Skeletal muscle tissue (tissue), 4 donors: ENCODE data around the gene ZKSCAN8. TPM values are rescaled to one million over a fixed set of nuclear protein-coding genes. Genes with fewer than 3 reads are reported as not detected.

Experiments
- H3K27ac ChIP-seq: one replicate; pipeline ENCODE4 v1.7.0; 2013; ENCODE audit warnings: mild to moderate bottlenecking, low read depth, low read length, inconsistent platforms
- H3K27me3 ChIP-seq, 3 donors: one replicate each; pipeline ENCODE4 v1.7.0; 2013; ENCODE audit warnings: low read length in 3 of 3; ENCODE audit not compliant: control insufficient read depth in 3 of 3, insufficient read depth in 3 of 3
- H3K36me3 ChIP-seq, 3 donors: one replicate each; pipeline ENCODE4 v1.7.0; 2013; ENCODE audit warnings: low read length in 3 of 3; ENCODE audit not compliant: control insufficient read depth in 3 of 3, insufficient read depth in 3 of 3
- H3K4me1 ChIP-seq, 3 donors: one replicate each; pipeline ENCODE4 v1.7.0; 2013; ENCODE audit warnings: low read length in 3 of 3, mild to moderate bottlenecking in 3 of 3; ENCODE audit not compliant: control insufficient read depth in 3 of 3, insufficient read depth in 3 of 3
- H3K4me3 ChIP-seq, 3 donors: one replicate each; pipeline ENCODE4 v1.7.0; 2013; ENCODE audit warnings: low read length in 3 of 3
- H3K9ac ChIP-seq, 3 donors: one replicate each; pipeline ENCODE4 v1.7.0; 2013; ENCODE audit warnings: low read length in 3 of 3, mild to moderate bottlenecking in 3 of 3, moderate library complexity in 2 of 3, low read depth in 1 of 3
- H3K9me3 ChIP-seq, 3 donors: one replicate each; pipeline ENCODE4 v1.7.0; 2013; ENCODE audit warnings: low read length in 3 of 3; ENCODE audit not compliant: control insufficient read depth in 3 of 3
- total RNA-seq: library from RNA; depleted of rRNA; stranded (reverse); fragments of >200 nt; gene quantifications from one replicate; pipeline ENCODE4 v1.2.3, GENCODE V29; 2014
- donor health status: Osteomylitis.

Gene ZKSCAN8
- total RNA-seq, 1 donor from 2014 or later, result 16.2 TPM

DNA sequence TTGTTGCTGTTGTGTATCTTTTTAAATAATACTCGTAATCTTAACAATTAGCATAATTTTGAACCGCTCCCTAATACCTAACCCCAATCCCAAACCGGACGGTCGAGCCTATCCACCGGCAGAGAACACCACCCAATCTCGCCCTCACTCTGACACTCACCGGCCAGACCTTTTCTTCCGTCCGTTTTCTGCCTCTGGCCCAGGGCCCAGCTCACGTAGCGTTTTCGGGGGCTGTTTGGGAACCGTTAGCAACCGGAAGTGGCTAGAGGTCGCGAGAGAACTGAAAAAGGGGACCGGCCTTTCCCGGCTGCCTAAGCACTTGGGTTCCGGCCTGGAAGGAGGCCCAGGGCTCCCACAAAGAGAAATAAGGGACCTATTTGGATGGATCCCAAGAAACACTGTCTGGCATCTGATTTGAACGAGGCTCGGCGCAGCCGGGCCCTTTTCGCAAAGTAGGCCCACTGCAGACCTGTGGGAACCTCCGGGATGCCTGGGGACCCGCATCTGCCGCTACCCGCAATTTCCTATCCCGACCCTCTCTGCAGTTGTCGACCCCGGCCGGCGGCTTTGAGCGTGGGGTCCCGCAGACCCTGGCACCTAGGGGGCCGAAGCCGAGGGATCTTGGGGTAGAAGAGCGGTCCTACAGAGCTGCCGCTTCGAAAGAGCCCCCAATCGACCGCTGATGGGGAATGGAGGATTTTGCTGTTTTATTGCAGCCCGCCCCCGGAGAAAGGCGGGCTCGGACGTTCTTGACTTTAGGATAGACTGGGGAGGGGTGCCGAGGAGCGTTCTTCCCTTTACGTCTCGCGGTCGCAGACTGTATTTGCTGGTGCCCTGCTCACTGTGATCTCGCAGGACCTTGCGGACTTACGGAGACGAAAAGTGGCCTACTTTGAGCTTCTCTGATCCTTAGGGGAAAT is 4.8 kb upstream of the ZKSCAN8 start:
- peaks cover 7 to 26% (median 19%) of the 10 kb centered on the region in 3 donors for H3K4me1 ChIP-seq
- no peaks in the 10 kb centered on the region for H3K27me3 ChIP-seq
- peak overlapping the region; percentile 94 for H3K27ac ChIP-seq
- peaks cover 0 to 9% (median 4%) of the 10 kb centered on the region in 3 donors for H3K36me3 ChIP-seq
- H3K9me3 ChIP-seq, result no peaks in the 10 kb centered on the region
- peak overlapping the region; percentile 90 to 97 (median 94) for H3K4me3 ChIP-seq
- peak overlapping the region; percentile 94 to 97 (median 97) for H3K9ac ChIP-seq

DNA sequence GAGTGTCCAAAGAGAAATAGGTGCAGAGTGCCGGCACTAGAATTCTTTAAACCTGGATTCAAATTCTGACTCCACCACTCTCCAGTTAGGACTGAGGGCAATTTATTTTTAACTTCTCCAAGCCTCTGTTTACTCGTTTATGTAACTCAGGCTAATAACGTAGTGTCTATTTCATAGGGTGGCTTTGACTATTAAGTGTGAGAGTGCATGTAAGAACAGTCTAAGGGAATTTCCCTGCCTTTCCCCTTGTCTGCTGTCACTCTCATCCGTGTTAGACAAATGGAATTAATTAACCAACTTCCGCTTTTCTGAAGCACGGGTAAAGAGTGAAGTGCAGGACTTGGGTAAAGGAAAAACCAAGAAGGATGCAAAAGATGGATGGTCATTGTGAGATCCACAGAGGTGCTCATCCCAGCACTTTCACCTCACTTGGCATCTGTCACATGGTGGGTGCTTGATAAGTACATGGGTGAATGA is 4.1 kb upstream of the ZKSCAN8 start:
- Histone ChIP-seq H3K9ac (peak overlapping the region; percentile 94 to 97 (median 97)), H3K36me3 (peaks cover 0 to 7% (median 3%) of the 10 kb centered on the region in 3 donors), H3K27ac (peak overlapping the region; percentile 94), H3K4me1 (peaks cover 7 to 26% (median 21%) of the 10 kb centered on the region in 3 donors), H3K9me3 (no peaks in the 10 kb centered on the region), H3K4me3 (peak overlapping the region; percentile 90 to 97 (median 94)), H3K27me3 (no peaks in the 10 kb centered on the region)

DNA sequence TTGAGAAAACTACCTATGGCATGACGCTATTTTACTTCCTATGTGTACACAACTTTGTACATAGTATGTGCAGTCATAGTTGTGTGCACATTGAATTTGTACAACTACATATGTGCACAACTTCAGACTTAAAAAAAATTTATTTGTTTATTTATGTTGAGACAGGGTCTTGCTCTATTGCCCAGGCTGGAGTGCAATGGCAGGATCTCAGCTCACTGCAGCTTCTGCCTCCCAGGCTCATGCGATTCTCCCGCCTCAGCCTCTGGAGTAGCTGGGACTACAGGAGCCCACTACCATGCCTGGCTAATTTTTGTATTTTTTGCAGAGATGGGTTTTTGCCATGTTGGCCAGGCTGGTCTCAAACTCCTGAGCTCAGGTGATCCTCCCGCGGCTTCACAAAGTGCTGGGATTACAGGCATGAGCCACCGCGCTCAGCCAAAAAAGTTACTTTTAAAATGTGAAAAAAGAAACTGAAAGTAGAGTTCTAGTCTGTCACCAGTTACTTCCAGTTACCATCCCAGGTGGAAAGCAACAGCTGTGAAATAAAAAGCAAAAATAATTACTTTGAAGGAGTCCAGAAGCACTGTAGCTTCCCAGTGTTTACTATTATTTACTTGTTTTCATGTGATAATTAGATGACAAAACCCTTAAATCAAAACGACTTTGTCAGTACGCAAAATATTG is 1.7 kb upstream of the ZKSCAN8 start:
- Histone ChIP-seq H3K4me1 (peaks cover 14 to 30% (median 24%) of the 10 kb centered on the region in 3 donors), H3K9ac (no peak overlapping the region), H3K36me3 (peaks cover 0 to 6% (median 0%) of the 10 kb centered on the region in 3 donors), H3K4me3 (peak overlapping the region in 1 of 3 donors; percentile 13), H3K27me3 (no peaks in the 10 kb centered on the region), H3K27ac (no peak overlapping the region), H3K9me3 (no peaks in the 10 kb centered on the region)

DNA sequence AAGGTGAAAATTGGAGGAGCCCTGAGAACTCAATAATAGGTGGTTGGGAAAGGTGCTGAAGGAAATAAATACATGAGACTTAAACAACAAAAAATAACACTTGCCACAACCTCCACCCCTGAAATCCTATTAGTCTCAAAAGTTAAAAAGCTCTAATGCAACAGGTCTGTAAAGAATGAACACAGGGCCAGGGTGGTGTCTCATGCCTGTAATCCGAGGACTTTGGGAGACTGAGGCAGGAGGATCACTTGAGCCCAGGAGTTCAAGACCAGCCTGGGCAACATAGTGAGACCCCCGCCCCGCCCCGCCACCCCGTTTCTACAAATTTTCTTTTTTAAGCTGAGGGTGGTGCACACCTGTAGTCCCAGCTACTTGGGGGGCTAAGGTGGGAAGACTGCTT is 1.1 kb upstream of the ZKSCAN8 start:
- peaks cover under 1 to 8% (median 2%) of the 10 kb centered on the region in 3 donors for H3K36me3 ChIP-seq
- peaks cover 14 to 26% (median 20%) of the 10 kb centered on the region in 3 donors for H3K4me1 ChIP-seq
- peak overlapping the region in 1 of 3 donors; percentile 13 for H3K4me3 ChIP-seq
- no peaks in the 10 kb centered on the region for H3K9me3 ChIP-seq
- no peak overlapping the region for H3K9ac ChIP-seq
- no peaks in the 10 kb centered on the region for H3K27me3 ChIP-seq
- no peak overlapping the region for H3K27ac ChIP-seq

DNA sequence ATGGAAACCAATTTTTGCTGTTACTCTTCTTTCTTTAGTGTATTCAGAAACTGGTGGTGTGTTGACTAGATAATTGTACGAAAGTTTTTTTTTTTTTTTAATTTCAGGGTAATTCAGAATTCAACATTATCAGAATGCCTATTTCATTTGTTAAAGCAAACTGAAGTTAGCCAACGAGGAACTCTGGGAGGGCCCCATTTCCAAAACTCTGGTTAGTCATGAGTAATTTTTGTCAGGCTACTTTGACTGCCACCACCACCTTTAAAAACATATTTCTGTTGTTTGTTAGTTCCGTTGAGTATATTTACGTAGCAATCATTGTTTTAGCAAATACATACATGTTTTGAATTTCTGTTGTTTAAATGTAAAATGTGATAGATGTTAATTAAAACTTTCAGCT is 763 bp downstream of the ZKSCAN8 start:
- peak overlapping the region; percentile 94 to 97 (median 95) for H3K4me3 ChIP-seq
- H3K9ac ChIP-seq, result peak overlapping the region; percentile 94 to 97 (median 95)
- H3K9me3 ChIP-seq, result no peaks in the 10 kb centered on the region
- H3K27me3 ChIP-seq, result no peaks in the 10 kb centered on the region
- peaks cover 13 to 16% (median 14%) of the 10 kb centered on the region in 3 donors for H3K4me1 ChIP-seq
- H3K27ac ChIP-seq, result no peak overlapping the region
- peaks cover 3 to 12% (median 5%) of the 10 kb centered on the region in 3 donors for H3K36me3 ChIP-seq

DNA sequence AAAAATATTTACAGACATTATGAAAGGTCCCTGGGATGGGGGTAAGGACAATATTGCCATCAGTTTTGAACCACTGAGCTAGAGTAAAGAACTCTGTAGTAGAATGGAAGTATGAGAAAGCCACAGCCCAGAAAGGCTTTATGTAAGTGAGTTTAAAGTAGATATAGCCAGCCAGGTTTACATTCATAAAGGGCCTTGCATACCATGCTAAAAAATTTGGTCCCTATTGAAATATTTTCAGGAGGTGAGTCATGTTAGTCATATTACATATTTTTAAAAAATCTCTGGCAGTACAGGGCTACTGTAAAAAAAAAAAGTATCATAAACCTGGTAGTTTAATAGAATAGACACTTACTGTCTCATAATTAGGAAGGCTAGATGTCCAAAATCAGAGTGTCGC is 3.5 kb downstream of the ZKSCAN8 start:
- peaks cover 21 to 34% (median 22%) of the 10 kb centered on the region in 3 donors for H3K36me3 ChIP-seq
- no peak overlapping the region for H3K9ac ChIP-seq
- H3K4me3 ChIP-seq, result no peak overlapping the region
- peaks cover 4 to 11% (median 7%) of the 10 kb centered on the region in 3 donors for H3K4me1 ChIP-seq
- H3K9me3 ChIP-seq, result no peaks in the 10 kb centered on the region
- H3K27me3 ChIP-seq, result no peaks in the 10 kb centered on the region
- H3K27ac ChIP-seq, result no peak overlapping the region

DNA sequence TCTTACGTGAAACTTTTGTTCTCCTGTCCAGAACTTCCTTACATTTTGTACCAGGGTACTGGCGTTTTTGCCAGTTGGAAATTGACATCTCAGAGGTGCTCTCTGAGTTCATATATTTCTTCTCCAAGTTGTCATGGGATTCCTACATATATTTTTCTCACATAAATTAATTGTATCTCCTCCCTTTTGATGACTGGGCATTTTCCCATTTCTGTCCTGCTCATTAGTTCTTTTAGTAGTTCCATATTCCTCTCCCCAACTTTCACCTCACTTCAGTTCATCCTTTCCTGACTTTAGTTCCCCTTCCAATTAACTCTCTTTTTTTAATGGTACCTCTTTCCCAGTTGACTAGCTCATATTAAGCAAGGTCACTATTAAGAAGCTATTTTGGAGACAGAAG is 10.8 kb downstream of the ZKSCAN8 start:
- Histone ChIP-seq H3K9ac (no peak overlapping the region), H3K27me3 (no peaks in the 10 kb centered on the region), H3K4me1 (no peaks in the 10 kb centered on the region), H3K4me3 (no peak overlapping the region), H3K9me3 (peaks cover 0 to 8% (median 0%) of the 10 kb centered on the region in 3 donors), H3K27ac (no peak overlapping the region), H3K36me3 (peaks cover 50 to 92% (median 82%) of the 10 kb centered on the region in 3 donors)

DNA sequence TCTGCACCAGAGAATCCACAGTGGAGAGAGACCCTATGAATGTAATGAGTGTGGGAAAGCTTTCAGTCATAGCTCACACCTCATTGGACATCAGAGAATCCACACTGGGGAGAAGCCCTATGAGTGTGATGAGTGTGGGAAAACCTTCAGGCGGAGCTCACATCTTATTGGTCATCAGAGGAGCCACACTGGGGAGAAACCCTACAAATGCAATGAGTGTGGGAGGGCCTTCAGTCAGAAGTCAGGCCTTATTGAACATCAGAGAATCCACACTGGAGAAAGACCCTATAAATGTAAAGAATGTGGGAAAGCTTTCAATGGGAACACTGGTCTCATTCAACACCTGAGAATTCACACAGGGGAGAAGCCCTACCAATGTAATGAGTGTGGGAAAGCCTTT is 11.9 kb downstream of the ZKSCAN8 start:
- Histone ChIP-seq H3K36me3 (peaks cover 45 to 86% (median 77%) of the 10 kb centered on the region in 3 donors), H3K9me3 (peaks cover 0 to 8% (median 0%) of the 10 kb centered on the region in 3 donors), H3K9ac (no peak overlapping the region), H3K27me3 (no peaks in the 10 kb centered on the region), H3K4me3 (no peak overlapping the region), H3K27ac (no peak overlapping the region), H3K4me1 (no peaks in the 10 kb centered on the region)

DNA sequence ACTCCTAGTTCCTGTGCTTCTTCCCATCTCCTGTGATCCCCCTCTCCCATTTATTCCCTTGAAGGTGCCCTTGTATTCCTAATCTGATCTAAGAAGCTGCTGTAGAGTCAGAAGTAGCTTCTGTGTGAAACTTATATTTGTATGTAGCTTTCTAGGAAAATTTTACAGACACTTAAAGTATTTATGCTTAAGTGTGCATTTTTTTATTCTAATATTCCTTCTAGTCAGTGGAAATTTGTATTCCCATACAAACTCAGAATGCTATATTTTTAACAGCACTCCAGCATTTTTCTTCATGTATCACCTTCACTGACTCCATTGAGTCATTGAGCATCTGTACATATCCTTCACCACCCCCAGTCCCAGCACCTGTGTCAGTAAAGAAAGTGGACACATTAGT is 12.7 kb downstream of the ZKSCAN8 start:
- H3K27ac ChIP-seq, result no peak overlapping the region
- no peaks in the 10 kb centered on the region for H3K4me1 ChIP-seq
- H3K9me3 ChIP-seq, result peaks cover 0 to 8% (median 0%) of the 10 kb centered on the region in 3 donors
- no peak overlapping the region for H3K4me3 ChIP-seq
- H3K36me3 ChIP-seq, result peaks cover 38 to 85% (median 74%) of the 10 kb centered on the region in 3 donors
- H3K9ac ChIP-seq, result no peak overlapping the region
- no peaks in the 10 kb centered on the region for H3K27me3 ChIP-seq
